HepG2 (cell line): ENCODE data around the gene THOC6. TPM values are rescaled to one million over a fixed set of nuclear protein-coding genes. Genes with fewer than 3 reads are reported as not detected.

Experiments
- ELF4 ChIP-seq: sonication (generic); formaldehyde crosslinking; IDR thresholded peaks from 2 replicates; pipeline ENCODE4 v1.5.0; 2020; ENCODE audit warnings: missing genetic modification reagents, mild to moderate bottlenecking, moderate library complexity, borderline replicate concordance
- FOXA1 ChIP-seq, 2 experiments: fragments of 450-650 bp in 1 of 2; sonication (generic) in 1 of 2; formaldehyde crosslinking in 1 of 2; IDR thresholded peaks; 2 replicates each; pipeline versions ENCODE4 v1.4.0 to v1.6.1; 2016 to 2020; ENCODE audit warnings: missing genetic modification reagents in 1 of 2
- FOXK1 ChIP-seq: sonication (generic); formaldehyde crosslinking; IDR thresholded peaks from 2 replicates; pipeline ENCODE4 v1.4.0; 2020; ENCODE audit warnings: low read depth, missing genetic modification reagents, borderline replicate concordance
- HIC2 ChIP-seq: sonication (generic); formaldehyde crosslinking; IDR thresholded peaks from 2 replicates; pipeline ENCODE4 v1.9.0; 2022; ENCODE audit warnings: low read depth, missing genetic modification reagents
- HOXA3 ChIP-seq: sonication (generic); formaldehyde crosslinking; IDR thresholded peaks from 2 replicates; pipeline ENCODE4 v1.5.0; 2020; ENCODE audit warnings: missing genetic modification reagents
- JUND ChIP-seq: sonication (generic); formaldehyde crosslinking; IDR thresholded peaks from 2 replicates; pipeline ENCODE4 v1.8.0; 2022; ENCODE audit warnings: mild to moderate bottlenecking, missing genetic modification reagents
- MBD4 ChIP-seq: IDR thresholded peaks from 2 replicates; pipeline ENCODE4 v1.6.1; 2012; ENCODE audit warnings: low read length, inconsistent platforms, borderline replicate concordance
- NCOA1 ChIP-seq: sonication (generic); formaldehyde crosslinking; IDR thresholded peaks from 2 replicates; pipeline ENCODE4 v1.9.0; 2021; ENCODE audit warnings: missing genetic modification reagents
- POLR2G ChIP-seq: fragments of 200-400 bp; formaldehyde crosslinking; IDR thresholded peaks from 2 replicates; pipeline ENCODE4 v1.6.1; 2018; ENCODE audit warnings: mild to moderate bottlenecking, low read depth, low read length, moderate library complexity
- ZBTB21 ChIP-seq: sonication (generic); formaldehyde crosslinking; IDR thresholded peaks from 2 replicates; pipeline ENCODE4 v1.4.0; 2020; ENCODE audit warnings: missing genetic modification reagents
- ZBTB46 ChIP-seq: sonication (generic); formaldehyde crosslinking; IDR thresholded peaks from 2 replicates; pipeline ENCODE4 v1.4.0; 2020; ENCODE audit warnings: mild to moderate bottlenecking, missing genetic modification reagents, borderline replicate concordance
- ZBTB7B ChIP-seq: sonication (generic); formaldehyde crosslinking; IDR thresholded peaks from 2 replicates; pipeline ENCODE4 v1.4.0; 2020; ENCODE audit warnings: missing genetic modification reagents
- ZEB1 ChIP-seq: IDR thresholded peaks from 2 replicates; pipeline ENCODE4 v1.6.1; 2012; ENCODE audit warnings: mild to moderate bottlenecking, low read depth, inconsistent platforms; ENCODE audit not compliant: insufficient replicate concordance
- ZNF256 ChIP-seq: sonication (generic); formaldehyde crosslinking; conservative IDR thresholded peaks from 2 replicates; pipeline ENCODE4 v1.4.0; 2020; ENCODE audit warnings: missing genetic modification reagents
- ZNF414 ChIP-seq: sonication (generic); formaldehyde crosslinking; IDR thresholded peaks from 2 replicates; pipeline ENCODE4 v1.5.0; 2020; ENCODE audit warnings: missing genetic modification reagents
- ZNF547 ChIP-seq: sonication (generic); formaldehyde crosslinking; IDR thresholded peaks from 2 replicates; pipeline ENCODE4 v1.5.1; 2020; ENCODE audit warnings: mild to moderate bottlenecking, missing genetic modification reagents
- ZNF652 ChIP-seq: IDR thresholded peaks from 2 replicates; pipeline ENCODE4 v1.6.1; 2016; ENCODE audit warnings: low read depth, borderline replicate concordance
- ZNF687 ChIP-seq: sonication (generic); formaldehyde crosslinking; IDR thresholded peaks from 2 replicates; pipeline ENCODE4 v1.5.1; 2020; ENCODE audit warnings: mild to moderate bottlenecking, missing genetic modification reagents, moderate library complexity
- ZNF878 ChIP-seq: sonication (generic); formaldehyde crosslinking; IDR thresholded peaks from 2 replicates; pipeline ENCODE4 v1.8.1; 2023; ENCODE audit warnings: mild to moderate bottlenecking, missing genetic modification reagents, moderate library complexity
- ZSCAN21 ChIP-seq: sonication (generic); formaldehyde crosslinking; IDR thresholded peaks from 2 replicates; pipeline ENCODE4 v1.8.0; 2022; ENCODE audit warnings: mild to moderate bottlenecking, missing genetic modification reagents, moderate library complexity, borderline replicate concordance
- polyA plus RNA-seq, 8 experiments: library from polyadenylated mRNA; depleted of rRNA in 3 of 8; stranded (reverse) in 7 of 8; unstranded in 1 of 8; fragments of >200 nt; fragmentation: Illumina TruSeq in 4 of 8; extraction: Trizol in 4 of 8; gene quantifications; 2 replicates each; pipeline versions ENCODE4 v1.2.1 to v1.2.3, GENCODE V29; 2011 to 2016; ENCODE audit warnings: low read depth in 4 of 8, missing spikeins in 1 of 8, mixed read lengths in 1 of 8; ENCODE audit not compliant: insufficient read depth in 1 of 8
- total RNA-seq, 5 experiments: library from RNA; depleted of rRNA; stranded (reverse); fragments of >200 nt; fragmentation: Illumina TruSeq; extraction: Trizol; gene quantifications; 2 replicates each; pipeline ENCODE4 v1.2.3, GENCODE V29; 2016; ENCODE audit warnings: low read depth in 1 of 5

THOC6 gene
- total and polyA plus RNA-seq, 2 of the 13 experiments (the other 11 are each of a cell fraction or from before 2014, with no cell fraction given), result 32.1 to 37.0 TPM

GRCh38 chr16:3020604-3021448 lies 3.0 kb upstream of the THOC6 start (continued):
- TF ChIP-seq ELF4 (CRISPR knock-in tag) (0 out of 2 replicates have a peak, but pooled peaks have one; percentile 63), HIC2 (CRISPR knock-in tag) (peak; percentile 99), NCOA1 (CRISPR knock-in tag) (peak; percentile 65), MBD4 (no peak), ZNF687 (CRISPR knock-in tag) (peak; percentile 77), ZNF256 (CRISPR knock-in tag) (no peak), ZNF414 (CRISPR knock-in tag) (peak; percentile 90), HOXA3 (CRISPR knock-in tag) (peak; percentile 65; the same call in 1 of the 2 replicates), ZBTB21 (0 out of 2 replicates have a peak, but pooled peaks have one; percentile 8), ZNF652 (CRISPR knock-in tag) (no peak), POLR2G (peak; percentile 76), ZBTB7B (CRISPR knock-in tag) (no peak; the same call in 1 of the 2 replicates), ZEB1 (no peak), FOXK1 (CRISPR knock-in tag) (peak; percentile 34; the same call in 1 of the 2 replicates), ZNF547 (CRISPR knock-in tag) (peak; percentile 75; the same call in 1 of the 2 replicates), ZSCAN21 (CRISPR knock-in tag) (peak; percentile 65; the same call in 1 of the 2 replicates), JUND (CRISPR knock-in tag) (peak; percentile 99), ZNF878 (CRISPR knock-in tag) (peak; percentile 64; the same call in 1 of the 2 replicates), FOXA1 (IDR thresholded peaks at IDR 0.05) (no peak), FOXA1 (CRISPR knock-in tag; IDR thresholded peaks at IDR 0.05) (no peak), ZBTB46 (peak; percentile 95; the same call in 1 of the 2 replicates)
